NB4 (cell line): Measurements from ENCODE around the gene KLHL26.

Experiments used
- DNase-seq: peaks from one replicate; pipeline ENCODE4 v3.0.0; 2010; ENCODE audit warnings: low read depth
- H3K4me3 ChIP-seq: one replicate; pipeline ENCODE4 v1.5.1; 2011; ENCODE audit warnings: mild to moderate bottlenecking, low read depth, low read length, moderate library complexity
- MYC ChIP-seq: IDR thresholded peaks from 2 replicates; pipeline ENCODE4 v1.6.1; 2011; ENCODE audit warnings: low read depth, low read length
- POLR2A ChIP-seq: IDR thresholded peaks from 2 replicates; pipeline ENCODE4 v1.6.1; 2011; ENCODE audit warnings: mild to moderate bottlenecking; ENCODE audit not compliant: insufficient read length; ENCODE audit errors: extremely low read depth
- TF ChIP-seq, protein P1 (sequence below): IDR thresholded peaks from one replicate; pipeline ENCODE4 v1.5.1; 2012; ENCODE audit warnings: low read depth, low read length
- TF ChIP-seq, protein P2 (sequence below): IDR thresholded peaks from 2 replicates; pipeline ENCODE4 v1.6.1; 2011; ENCODE audit warnings: low read depth, low read length

The KLHL26 gene

DNA sequence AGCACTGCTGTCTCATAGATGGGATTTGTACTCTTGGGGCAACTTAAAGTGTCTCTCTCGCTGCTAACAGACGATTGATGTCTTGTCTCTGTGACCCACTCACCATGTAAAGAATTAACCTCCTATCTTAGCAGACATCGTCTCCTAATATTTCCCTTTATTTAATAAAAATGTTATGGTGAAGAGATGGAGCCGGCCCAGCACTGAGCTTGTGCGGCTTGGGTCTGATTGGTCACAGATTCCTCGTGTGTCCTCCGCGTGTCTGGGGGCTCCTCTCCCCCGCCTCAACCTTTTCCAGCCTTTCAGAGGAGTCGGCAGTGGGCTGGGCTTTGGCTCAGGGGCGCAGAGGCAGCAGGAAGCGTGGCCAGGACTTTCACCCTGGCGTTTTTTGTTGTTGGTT lies 33.5 kb downstream of the KLHL26 start:
- H3K4me3 ChIP-seq = no peak overlapping the region
- no peak for DNase-seq
- TF ChIP-seq MYC = no peak
- TF ChIP-seq, protein P1, sequence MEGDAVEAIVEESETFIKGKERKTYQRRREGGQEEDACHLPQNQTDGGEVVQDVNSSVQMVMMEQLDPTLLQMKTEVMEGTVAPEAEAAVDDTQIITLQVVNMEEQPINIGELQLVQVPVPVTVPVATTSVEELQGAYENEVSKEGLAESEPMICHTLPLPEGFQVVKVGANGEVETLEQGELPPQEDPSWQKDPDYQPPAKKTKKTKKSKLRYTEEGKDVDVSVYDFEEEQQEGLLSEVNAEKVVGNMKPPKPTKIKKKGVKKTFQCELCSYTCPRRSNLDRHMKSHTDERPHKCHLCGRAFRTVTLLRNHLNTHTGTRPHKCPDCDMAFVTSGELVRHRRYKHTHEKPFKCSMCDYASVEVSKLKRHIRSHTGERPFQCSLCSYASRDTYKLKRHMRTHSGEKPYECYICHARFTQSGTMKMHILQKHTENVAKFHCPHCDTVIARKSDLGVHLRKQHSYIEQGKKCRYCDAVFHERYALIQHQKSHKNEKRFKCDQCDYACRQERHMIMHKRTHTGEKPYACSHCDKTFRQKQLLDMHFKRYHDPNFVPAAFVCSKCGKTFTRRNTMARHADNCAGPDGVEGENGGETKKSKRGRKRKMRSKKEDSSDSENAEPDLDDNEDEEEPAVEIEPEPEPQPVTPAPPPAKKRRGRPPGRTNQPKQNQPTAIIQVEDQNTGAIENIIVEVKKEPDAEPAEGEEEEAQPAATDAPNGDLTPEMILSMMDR = no peak
- TF ChIP-seq POLR2A = no peak
- TF ChIP-seq, protein P2, sequence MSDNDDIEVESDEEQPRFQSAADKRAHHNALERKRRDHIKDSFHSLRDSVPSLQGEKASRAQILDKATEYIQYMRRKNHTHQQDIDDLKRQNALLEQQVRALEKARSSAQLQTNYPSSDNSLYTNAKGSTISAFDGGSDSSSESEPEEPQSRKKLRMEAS = no peak

DNA sequence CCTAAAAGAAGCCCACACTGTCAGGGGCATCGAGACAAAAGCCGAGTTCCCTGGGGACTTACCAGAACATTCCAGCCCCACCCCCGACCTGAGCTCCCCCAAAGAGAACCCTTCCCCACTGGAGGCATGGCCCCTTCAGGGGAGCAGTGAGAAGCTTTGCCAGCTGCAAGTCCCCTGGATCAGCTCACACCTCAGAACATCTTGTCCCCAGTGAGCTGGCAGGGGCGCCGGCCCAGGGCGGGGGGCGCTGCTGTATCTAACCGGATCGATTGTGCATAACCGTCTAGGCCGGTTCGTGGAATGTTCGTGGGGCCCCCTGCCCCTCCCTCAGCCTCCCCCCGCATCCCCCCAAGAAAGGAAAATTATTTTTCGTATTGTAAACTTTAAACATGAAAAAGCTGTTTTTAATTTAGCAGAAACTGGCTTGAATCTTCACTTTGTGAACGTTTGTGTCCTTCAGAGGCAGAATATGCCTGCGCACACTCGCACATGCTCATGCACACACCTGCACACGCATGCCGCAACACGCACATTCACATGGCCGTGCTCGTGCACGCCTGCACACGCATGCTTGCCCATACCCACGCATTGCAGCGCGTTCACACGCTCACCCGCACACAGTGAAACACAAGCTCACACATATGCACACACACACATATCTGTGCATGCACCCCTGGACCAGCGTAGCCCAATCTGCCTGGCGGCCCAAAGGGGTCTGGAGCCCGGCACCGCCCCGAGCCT lies 34.6 kb downstream of the KLHL26 start:
- no peak for TF ChIP-seq POLR2A
- TF ChIP-seq, protein P1 = no peak
- TF ChIP-seq, protein P2 = no peak
- TF ChIP-seq MYC = no peak
- no peak for DNase-seq
- H3K4me3 ChIP-seq = no peak overlapping the region

DNA sequence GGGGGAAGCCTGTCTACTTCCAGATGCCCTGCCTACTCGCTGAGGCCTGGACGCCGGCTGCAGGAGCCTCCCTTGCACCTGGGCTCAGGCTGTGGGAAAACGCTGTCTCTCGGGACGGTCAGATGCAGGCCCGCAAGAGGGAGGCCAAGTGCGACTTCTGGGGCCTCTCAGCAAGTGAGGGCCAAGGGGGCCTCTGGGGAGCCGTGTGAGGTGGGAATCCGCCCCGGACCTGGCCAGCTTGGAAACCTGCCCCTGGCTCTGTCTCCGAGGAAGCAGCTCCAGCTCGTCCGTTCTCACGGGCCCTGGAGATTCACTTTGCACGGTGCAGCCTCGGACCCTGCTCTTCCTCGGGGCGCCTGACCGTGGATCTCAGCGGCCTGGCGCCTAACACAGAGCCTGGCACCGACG lies 35.2 kb downstream of the KLHL26 start:
- no peak overlapping the region for H3K4me3 ChIP-seq
- DNase-seq = no peak
- no peak for TF ChIP-seq POLR2A
- TF ChIP-seq, protein P2 = no peak
- TF ChIP-seq, protein P1 = no peak
- no peak for TF ChIP-seq MYC

DNA sequence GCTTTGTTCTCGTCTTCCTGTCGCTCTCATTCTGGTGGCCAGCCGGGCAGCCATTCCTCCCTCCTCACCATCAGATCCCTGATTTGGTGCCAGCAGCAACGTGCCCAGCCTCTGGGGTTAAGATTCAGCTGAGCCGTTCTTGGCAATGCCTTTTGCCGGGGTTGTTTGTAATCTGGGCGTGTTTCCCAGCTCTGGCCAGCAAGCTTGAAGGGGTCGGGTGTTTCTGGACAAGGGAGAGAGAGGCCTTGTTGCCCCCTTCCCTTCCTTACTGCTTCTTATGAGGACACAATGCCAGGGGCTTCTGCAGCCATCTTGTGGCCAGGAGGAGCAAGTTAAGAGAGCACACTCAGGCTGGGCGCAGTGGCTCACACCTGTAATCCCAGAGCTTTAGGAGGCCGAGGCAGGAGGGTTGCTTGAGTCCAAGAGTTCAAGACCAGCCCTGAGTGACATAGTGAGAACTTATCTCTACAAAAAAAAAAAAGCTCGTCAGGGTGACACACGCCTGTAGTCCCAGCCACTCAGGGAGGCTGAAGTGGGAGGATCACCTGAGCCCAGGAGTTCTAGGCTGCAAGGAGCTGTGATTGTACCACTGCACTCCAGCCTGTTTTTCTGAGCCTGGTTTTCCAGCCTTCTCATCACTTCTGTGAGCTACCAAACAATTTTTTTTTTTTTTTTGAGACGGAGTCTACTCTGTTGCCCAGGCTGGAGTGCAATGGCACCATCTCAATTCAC lies 35.9 kb downstream of the KLHL26 start:
- DNase-seq = peak; percentile 50
- no peak overlapping the region for H3K4me3 ChIP-seq
- TF ChIP-seq, protein P1 = no peak
- TF ChIP-seq POLR2A (no peak), MYC (no peak)
- TF ChIP-seq, protein P2 = no peak

DNA sequence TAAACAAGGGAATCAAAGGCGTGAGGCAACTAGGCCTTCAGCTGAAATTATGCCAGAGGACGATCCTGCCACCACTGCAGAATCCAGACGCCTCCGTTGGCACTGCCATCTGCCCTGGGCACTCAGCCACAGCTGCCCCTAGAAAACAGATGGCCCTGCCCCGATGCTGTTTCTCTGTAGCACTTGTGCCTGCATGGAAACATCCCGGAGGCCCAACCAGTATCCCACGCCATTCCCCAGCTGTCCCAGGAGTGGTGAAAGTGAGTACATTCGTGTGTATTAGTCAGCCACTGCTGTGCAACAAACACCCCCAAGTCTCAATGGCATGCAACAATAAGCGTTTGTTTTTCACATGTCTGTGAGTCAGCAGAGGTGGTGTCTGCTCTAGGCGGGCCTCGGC lies 37.8 kb downstream of the KLHL26 start:
- no peak overlapping the region for H3K4me3 ChIP-seq
- DNase-seq = no peak
- no peak for TF ChIP-seq POLR2A
- TF ChIP-seq, protein P1 = no peak
- TF ChIP-seq, protein P2 = no peak
- no peak for TF ChIP-seq MYC

DNA sequence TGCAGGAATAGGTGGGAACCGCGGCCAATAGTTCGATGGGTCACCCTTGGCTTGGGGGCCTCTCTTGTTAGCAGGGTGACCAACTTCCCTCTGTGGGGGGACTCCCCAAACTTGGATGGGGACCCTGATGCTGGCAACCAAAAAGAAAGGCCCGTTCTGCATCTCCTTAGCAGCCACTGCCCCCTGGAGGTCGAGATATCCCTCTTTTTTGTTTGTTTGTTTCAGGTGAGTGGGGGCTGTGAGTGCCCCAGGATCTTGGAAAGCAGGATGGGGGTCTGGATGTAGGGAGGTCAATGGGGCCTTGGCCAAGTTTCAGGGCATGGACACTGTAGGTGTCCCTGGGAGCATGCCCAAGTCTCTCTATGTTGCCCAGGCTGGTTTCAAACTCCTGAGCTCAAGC lies 39.0 kb downstream of the KLHL26 start:
- H3K4me3 ChIP-seq = no peak overlapping the region
- DNase-seq = peak; percentile 30
- TF ChIP-seq POLR2A (no peak), MYC (no peak)
- TF ChIP-seq, protein P1 = peak; percentile 41
- TF ChIP-seq, protein P2 = no peak
